ENCODE data around the gene MCM5.

Gene MCM5

GRCh38 chr22:35455529-35455928 is 55.6 kb downstream of the MCM5 start:
- Histone ChIP-seq H3K9me3 (ENCODE audit: low read length) (no peaks in the 10 kb centered on the region), H3K27ac (ENCODE audit: low read depth, low read length, poor library complexity, severe bottlenecking) (no peak overlapping the region), H3F3A (ENCODE audit: insufficient read depth, low read length) (no peaks in the 10 kb centered on the region)

GRCh38 chr22:35456757-35457156 is 56.8 kb downstream of the MCM5 start:
- TF ChIP-seq CTCF (IDR thresholded peaks at IDR 0.05; ENCODE audit: low read length): no peak
- no peak for TF ChIP-seq EZH2 (IDR thresholded peaks at IDR 0.05; ENCODE audit: borderline replicate concordance, low read length)

More at GRCh38 chr22:35455529-35455928, 55.6 kb downstream of the MCM5 start:
- TF ChIP-seq EZH2 (IDR thresholded peaks at IDR 0.05; ENCODE audit: borderline replicate concordance, low read length) (no peak), CTCF (IDR thresholded peaks at IDR 0.05; ENCODE audit: low read length) (no peak)
- H3K4me2 ChIP-seq (ENCODE audit: low read length): no peak overlapping the region
- peaks cover 3% of the 10 kb centered on the region; the same call in 1 of the 2 replicates for H3K36me3 ChIP-seq (ENCODE audit: insufficient read depth, low read length)
- H3K9ac ChIP-seq (ENCODE audit: low read length): no peak overlapping the region
- H4K20me1 ChIP-seq (ENCODE audit: insufficient read depth, low read length): no peaks in the 10 kb centered on the region
- no peak overlapping the region for H3K4me3 ChIP-seq (ENCODE audit: low read depth, low read length, poor library complexity, severe bottlenecking)
- H3K4me1 ChIP-seq (ENCODE audit: insufficient read depth, low read length, severe bottlenecking): no peaks in the 10 kb centered on the region
- H3K27me3 ChIP-seq (ENCODE audit: insufficient read depth, low read length): no peaks in the 10 kb centered on the region
- no peaks in the 10 kb centered on the region for H3K9me2 ChIP-seq (ENCODE audit: low read depth, low read length)
- H3K79me2 ChIP-seq (ENCODE audit: insufficient read depth, low read length): no peaks in the 10 kb centered on the region
- no peak overlapping the region for H2AFZ ChIP-seq (ENCODE audit: low read length)

GRCh38 chr22:35457729-35458546 is 58.0 kb downstream of the MCM5 start:
- Histone ChIP-seq H3K9ac (ENCODE audit: low read length) (no peak overlapping the region), H4K20me1 (ENCODE audit: insufficient read depth, low read length) (no peaks in the 10 kb centered on the region), H3F3A (ENCODE audit: insufficient read depth, low read length) (no peaks in the 10 kb centered on the region), H3K9me2 (ENCODE audit: low read depth, low read length) (no peaks in the 10 kb centered on the region), H3K4me2 (ENCODE audit: low read length) (no peak overlapping the region), H3K9me3 (ENCODE audit: low read length) (no peaks in the 10 kb centered on the region), H2AFZ (ENCODE audit: low read length) (no peak overlapping the region), H3K79me2 (ENCODE audit: insufficient read depth, low read length) (no peaks in the 10 kb centered on the region), H3K27ac (ENCODE audit: low read depth, low read length, poor library complexity, severe bottlenecking) (no peak overlapping the region), H3K4me3 (ENCODE audit: low read depth, low read length, poor library complexity, severe bottlenecking) (no peak overlapping the region), H3K4me1 (ENCODE audit: insufficient read depth, low read length, severe bottlenecking) (no peaks in the 10 kb centered on the region), H3K36me3 (ENCODE audit: insufficient read depth, low read length) (no peaks in the 10 kb centered on the region), H3K27me3 (ENCODE audit: insufficient read depth, low read length) (no peaks in the 10 kb centered on the region)
- TF ChIP-seq EZH2 (IDR thresholded peaks at IDR 0.05; ENCODE audit: borderline replicate concordance, low read length): no peak
- TF ChIP-seq CTCF (IDR thresholded peaks at IDR 0.05; ENCODE audit: low read length): no peak

More at GRCh38 chr22:35456757-35457156, 56.8 kb downstream of the MCM5 start:
- no peaks in the 10 kb centered on the region for H3K79me2 ChIP-seq (ENCODE audit: insufficient read depth, low read length)
- no peak overlapping the region for H3K27ac ChIP-seq (ENCODE audit: low read depth, low read length, poor library complexity, severe bottlenecking)
- H3K36me3 ChIP-seq (ENCODE audit: insufficient read depth, low read length): no peaks in the 10 kb centered on the region
- H3K9me2 ChIP-seq (ENCODE audit: low read depth, low read length): no peaks in the 10 kb centered on the region
- no peaks in the 10 kb centered on the region for H4K20me1 ChIP-seq (ENCODE audit: insufficient read depth, low read length)
- no peaks in the 10 kb centered on the region for H3K9me3 ChIP-seq (ENCODE audit: low read length)
- no peaks in the 10 kb centered on the region for H3K4me1 ChIP-seq (ENCODE audit: insufficient read depth, low read length, severe bottlenecking)
- H3F3A ChIP-seq (ENCODE audit: insufficient read depth, low read length): no peaks in the 10 kb centered on the region
- H3K9ac ChIP-seq (ENCODE audit: low read length): no peak overlapping the region
- H3K4me3 ChIP-seq (ENCODE audit: low read depth, low read length, poor library complexity, severe bottlenecking): no peak overlapping the region
- H3K4me2 ChIP-seq (ENCODE audit: low read length): no peak overlapping the region
- no peaks in the 10 kb centered on the region for H3K27me3 ChIP-seq (ENCODE audit: insufficient read depth, low read length)
- no peak overlapping the region for H2AFZ ChIP-seq (ENCODE audit: low read length)
